ENCODE results near the gene ZP1. TPM values are rescaled to one million over a fixed set of nuclear protein-coding genes. Genes with fewer than 3 reads are reported as not detected.

The ZP1 gene
- total RNA-seq, 1 experiment from 2014 or later = not detected

DNA sequence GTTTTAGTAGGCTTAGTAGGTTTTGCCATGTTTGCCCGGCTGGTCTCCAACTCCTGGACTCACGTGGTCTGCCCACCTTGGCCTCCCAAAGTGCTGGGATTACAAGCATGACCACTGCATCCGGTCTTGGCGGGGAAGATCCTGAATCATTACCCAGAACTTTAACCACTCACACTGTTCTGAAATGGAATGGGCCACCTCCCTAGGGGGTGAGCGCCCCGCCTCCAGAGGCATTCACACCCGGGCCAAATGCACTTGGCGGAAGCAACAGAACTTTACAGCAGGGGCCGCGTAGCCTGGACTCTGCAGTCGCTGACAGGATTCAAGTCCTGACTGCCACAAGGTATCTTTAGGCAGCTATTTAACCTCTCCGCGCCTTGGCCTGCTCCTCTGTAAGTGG is 20.1 kb upstream of the ZP1 start (continued):
- TF ChIP-seq, protein P1, sequence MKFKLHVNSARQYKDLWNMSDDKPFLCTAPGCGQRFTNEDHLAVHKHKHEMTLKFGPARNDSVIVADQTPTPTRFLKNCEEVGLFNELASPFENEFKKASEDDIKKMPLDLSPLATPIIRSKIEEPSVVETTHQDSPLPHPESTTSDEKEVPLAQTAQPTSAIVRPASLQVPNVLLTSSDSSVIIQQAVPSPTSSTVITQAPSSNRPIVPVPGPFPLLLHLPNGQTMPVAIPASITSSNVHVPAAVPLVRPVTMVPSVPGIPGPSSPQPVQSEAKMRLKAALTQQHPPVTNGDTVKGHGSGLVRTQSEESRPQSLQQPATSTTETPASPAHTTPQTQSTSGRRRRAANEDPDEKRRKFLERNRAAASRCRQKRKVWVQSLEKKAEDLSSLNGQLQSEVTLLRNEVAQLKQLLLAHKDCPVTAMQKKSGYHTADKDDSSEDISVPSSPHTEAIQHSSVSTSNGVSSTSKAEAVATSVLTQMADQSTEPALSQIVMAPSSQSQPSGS (CRISPR knock-in tag; IDR thresholded peaks at IDR 0.05; ENCODE audit: borderline replicate concordance, low read depth) = no peak
- TF ChIP-seq CREB1 (CRISPR knock-in tag; IDR thresholded peaks at IDR 0.05) = no peak
- TF ChIP-seq ZNF317 (CRISPR knock-in tag; IDR thresholded peaks at IDR 0.05; ENCODE audit: borderline replicate concordance, low read depth) = no peak

GRCh38 chr11:60847896-60848295 is 19.4 kb upstream of the ZP1 start:
- ChIA-PET CTCF (interaction anchor here (1.0 to 1.4 kb wide), 2 partner anchors 10 to 17 kb away, joined by 3 read pairs; no protein-coding TSS in a partner anchor), POLR2A (no interaction called here)
- Mint-ChIP-seq H3K27ac (no peak overlapping the region), H3K9me3 (no peaks in the 10 kb centered on the region), H3K4me1 (peaks cover 33% of the 10 kb centered on the region), H3K36me3 (peaks cover 20% of the 10 kb centered on the region), H3K27me3 (ENCODE audit: low read depth) (peaks cover under 1% of the 10 kb centered on the region), H3K4me3 (no peak overlapping the region)
- DNase-seq (ENCODE audit: low spot score) (no peak), ATAC-seq (no peak)
- no peak for TF ChIP-seq KAT7 (CRISPR knock-in tag; IDR thresholded peaks at IDR 0.05; ENCODE audit: borderline replicate concordance)
- no peak for TF ChIP-seq NFYB (CRISPR knock-in tag; conservative IDR thresholded peaks at IDR 0.05; ENCODE audit: low read depth)
- no peak for TF ChIP-seq TEAD1 (CRISPR knock-in tag; IDR thresholded peaks at IDR 0.05)
- no peak for TF ChIP-seq OVOL2 (CRISPR knock-in tag; IDR thresholded peaks at IDR 0.05; ENCODE audit: borderline replicate concordance)
- TF ChIP-seq ARID4B (CRISPR knock-in tag; IDR thresholded peaks at IDR 0.05; ENCODE audit: borderline replicate concordance) = no peak
- no peak for TF ChIP-seq TCF7 (CRISPR knock-in tag; IDR thresholded peaks at IDR 0.05; ENCODE audit: low read depth)
- no peak for TF ChIP-seq ZNF423 (CRISPR knock-in tag; IDR thresholded peaks at IDR 0.05)
- TF ChIP-seq, protein P2, sequence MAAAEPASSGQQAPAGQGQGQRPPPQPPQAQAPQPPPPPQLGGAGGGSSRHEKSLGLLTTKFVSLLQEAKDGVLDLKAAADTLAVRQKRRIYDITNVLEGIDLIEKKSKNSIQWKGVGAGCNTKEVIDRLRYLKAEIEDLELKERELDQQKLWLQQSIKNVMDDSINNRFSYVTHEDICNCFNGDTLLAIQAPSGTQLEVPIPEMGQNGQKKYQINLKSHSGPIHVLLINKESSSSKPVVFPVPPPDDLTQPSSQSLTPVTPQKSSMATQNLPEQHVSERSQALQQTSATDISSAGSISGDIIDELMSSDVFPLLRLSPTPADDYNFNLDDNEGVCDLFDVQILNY (CRISPR knock-in tag; IDR thresholded peaks at IDR 0.05) = no peak
- no peak for TF ChIP-seq ELF4 (CRISPR knock-in tag; IDR thresholded peaks at IDR 0.05; ENCODE audit: low read depth)
- no peak for TF ChIP-seq GTF2I (CRISPR knock-in tag; conservative IDR thresholded peaks at IDR 0.05)
- TF ChIP-seq EMX1 (CRISPR knock-in tag; IDR thresholded peaks at IDR 0.05) = no peak
- TF ChIP-seq, protein P3, sequence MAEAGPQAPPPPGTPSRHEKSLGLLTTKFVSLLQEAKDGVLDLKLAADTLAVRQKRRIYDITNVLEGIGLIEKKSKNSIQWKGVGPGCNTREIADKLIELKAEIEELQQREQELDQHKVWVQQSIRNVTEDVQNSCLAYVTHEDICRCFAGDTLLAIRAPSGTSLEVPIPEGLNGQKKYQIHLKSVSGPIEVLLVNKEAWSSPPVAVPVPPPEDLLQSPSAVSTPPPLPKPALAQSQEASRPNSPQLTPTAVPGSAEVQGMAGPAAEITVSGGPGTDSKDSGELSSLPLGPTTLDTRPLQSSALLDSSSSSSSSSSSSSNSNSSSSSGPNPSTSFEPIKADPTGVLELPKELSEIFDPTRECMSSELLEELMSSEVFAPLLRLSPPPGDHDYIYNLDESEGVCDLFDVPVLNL (CRISPR knock-in tag; IDR thresholded peaks at IDR 0.05; ENCODE audit: borderline replicate concordance, low read depth) = no peak
- TF ChIP-seq NFATC4 (CRISPR knock-in tag; IDR thresholded peaks at IDR 0.05) = no peak
- no peak for TF ChIP-seq TEAD4 (CRISPR knock-in tag; IDR thresholded peaks at IDR 0.05)

- Mint-ChIP-seq H3K27ac (no peak overlapping the region), H3K9me3 (no peaks in the 10 kb centered on the region), H3K36me3 (peaks cover 22% of the 10 kb centered on the region), H3K27me3 (ENCODE audit: low read depth) (peaks cover 8% of the 10 kb centered on the region), H3K4me3 (no peak overlapping the region), H3K4me1 (peaks cover 27% of the 10 kb centered on the region)
- CTCF ChIA-PET = no interaction called here
- no peak for ATAC-seq
- DNase-seq (ENCODE audit: low spot score) = no peak
- POLR2A ChIA-PET = no interaction called here
- TF ChIP-seq ATF6 (CRISPR knock-in tag; IDR thresholded peaks at IDR 0.05) = no peak
- TF ChIP-seq, protein P4, sequence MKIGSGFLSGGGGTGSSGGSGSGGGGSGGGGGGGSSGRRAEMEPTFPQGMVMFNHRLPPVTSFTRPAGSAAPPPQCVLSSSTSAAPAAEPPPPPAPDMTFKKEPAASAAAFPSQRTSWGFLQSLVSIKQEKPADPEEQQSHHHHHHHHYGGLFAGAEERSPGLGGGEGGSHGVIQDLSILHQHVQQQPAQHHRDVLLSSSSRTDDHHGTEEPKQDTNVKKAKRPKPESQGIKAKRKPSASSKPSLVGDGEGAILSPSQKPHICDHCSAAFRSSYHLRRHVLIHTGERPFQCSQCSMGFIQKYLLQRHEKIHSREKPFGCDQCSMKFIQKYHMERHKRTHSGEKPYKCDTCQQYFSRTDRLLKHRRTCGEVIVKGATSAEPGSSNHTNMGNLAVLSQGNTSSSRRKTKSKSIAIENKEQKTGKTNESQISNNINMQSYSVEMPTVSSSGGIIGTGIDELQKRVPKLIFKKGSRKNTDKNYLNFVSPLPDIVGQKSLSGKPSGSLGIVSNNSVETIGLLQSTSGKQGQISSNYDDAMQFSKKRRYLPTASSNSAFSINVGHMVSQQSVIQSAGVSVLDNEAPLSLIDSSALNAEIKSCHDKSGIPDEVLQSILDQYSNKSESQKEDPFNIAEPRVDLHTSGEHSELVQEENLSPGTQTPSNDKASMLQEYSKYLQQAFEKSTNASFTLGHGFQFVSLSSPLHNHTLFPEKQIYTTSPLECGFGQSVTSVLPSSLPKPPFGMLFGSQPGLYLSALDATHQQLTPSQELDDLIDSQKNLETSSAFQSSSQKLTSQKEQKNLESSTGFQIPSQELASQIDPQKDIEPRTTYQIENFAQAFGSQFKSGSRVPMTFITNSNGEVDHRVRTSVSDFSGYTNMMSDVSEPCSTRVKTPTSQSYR (CRISPR knock-in tag; IDR thresholded peaks at IDR 0.05) = no peak
- no peak for TF ChIP-seq TCF7 (CRISPR knock-in tag; IDR thresholded peaks at IDR 0.05; ENCODE audit: low read depth)
These were observed 18.6 kb upstream of the ZP1 start for GRCh38 chr11:60848714-60849151.
